Ovary (tissue), 3 donors: ENCODE measurements around the gene ZC3H10.

Experiments used
- CTCF ChIP-seq, 3 donors: fragments of 450-650 bp in 2 of 3; fragments of 200-600 bp in 1 of 3; IDR thresholded peaks; one replicate each; pipeline versions ENCODE4 v1.5.1 to v1.8.0; 2016 to 2022; ENCODE audit warnings: antibody characterized with exemption in 3 of 3, mild to moderate bottlenecking in 1 of 3
- EP300 ChIP-seq: sonication (generic); formaldehyde crosslinking; IDR thresholded peaks from one replicate; pipeline ENCODE4 v1.6.1; 2017; ENCODE audit warnings: antibody characterized with exemption
- POLR2A ChIP-seq: fragments of 450-650 bp; IDR thresholded peaks from one replicate; pipeline ENCODE4 v1.6.1; 2017; ENCODE audit warnings: antibody characterized with exemption, mild to moderate bottlenecking, moderate library complexity
- donor health status: DM: no; HTN: no; CAD: no.

- TF ChIP-seq CTCF (IDR thresholded peaks at IDR 0.05) (no peak), POLR2A (no peak), EP300 (no peak)
Measured at GRCh38 chr12:56087220-56087619, 30.8 kb upstream of the ZC3H10 start.
